ENCODE results near the gene UBE2E1.

- TF ChIP-seq EP300 (IDR thresholded peaks at IDR 0.05), result no peak
- no peak for TF ChIP-seq CTCF (IDR thresholded peaks at IDR 0.05)
Measured at GRCh38 chr3:23824699-23825444, 19.1 kb downstream of the UBE2E1 start.

All from gastroesophageal sphincter (tissue), 3 donors.